ENCODE measurements around the gene PICK1. TPM values are rescaled to one million over a fixed set of nuclear protein-coding genes. Genes with fewer than 3 reads are reported as not detected.

The PICK1 gene
- total RNA-seq, 6 donors from 2014 or later: 31.6 to 189 (median 50.3) TPM

- DNase-seq: peak in 1 of 2 donors; percentile 63
- Histone ChIP-seq H3K27ac (no peak overlapping the region), H3K36me3 (no peaks in the 10 kb centered on the region), H3K9me3 (no peaks in the 10 kb centered on the region), H3K4me1 (peaks cover 20 to 26% (median 22%) of the 10 kb centered on the region in 4 donors), H3K4me3 (no peak overlapping the region), H3K27me3 (no peaks in the 10 kb centered on the region)
- 91 to 92% methylated on average over 12 of the region's 12 CpGs for WGBS, 2 donors
- TF ChIP-seq POLR2A (IDR thresholded peaks at IDR 0.05) (no peak), CTCF (IDR thresholded peaks at IDR 0.05) (no peak), EP300 (IDR thresholded peaks at IDR 0.05) (no peak), POLR2AphosphoS5 (IDR thresholded peaks at IDR 0.05) (no peak)
- ATAC-seq (ENCODE audit: low FRiP score in 2 of 2): no peak
Measured at GRCh38 chr22:38031491-38031890, 25.7 kb upstream of the PICK1 start.

GRCh38 chr22:38032681-38033521, 24.3 kb upstream of the PICK1 start:
- Histone ChIP-seq H3K4me3 (no peak overlapping the region), H3K36me3 (no peaks in the 10 kb centered on the region), H3K4me1 (peaks cover 20 to 26% (median 22%) of the 10 kb centered on the region in 4 donors), H3K27me3 (no peaks in the 10 kb centered on the region), H3K9me3 (no peaks in the 10 kb centered on the region), H3K27ac (peak overlapping the region in 3 of 4 donors; percentile 77 to 82 (median 79))
- DNase-seq (no peak), ATAC-seq (ENCODE audit: low FRiP score in 2 of 2) (no peak)
- WGBS, 2 donors: 82 to 84% methylated on average over 13 to 18 of the region's 19 CpGs
- no peak for TF ChIP-seq CTCF (IDR thresholded peaks at IDR 0.05)
- no peak for TF ChIP-seq POLR2AphosphoS5 (IDR thresholded peaks at IDR 0.05)
- no peak for TF ChIP-seq EP300 (IDR thresholded peaks at IDR 0.05)
- TF ChIP-seq POLR2A (IDR thresholded peaks at IDR 0.05): no peak

GRCh38 chr22:38033522-38034277, 23.5 kb upstream of the PICK1 start:
- TF ChIP-seq CTCF (IDR thresholded peaks at IDR 0.05) (no peak), POLR2A (IDR thresholded peaks at IDR 0.05) (no peak), POLR2AphosphoS5 (IDR thresholded peaks at IDR 0.05) (peak in 1 of 2 donors; percentile 8), EP300 (IDR thresholded peaks at IDR 0.05) (no peak)
- peak in 1 of 2 donors; percentile 74 for DNase-seq
- peak overlapping the region; percentile 41 to 82 (median 78) for H3K27ac ChIP-seq
- WGBS, 2 donors: 65 to 74% methylated on average over 13 to 25 of the region's 27 CpGs
- H3K4me1 ChIP-seq: peaks cover 20 to 23% (median 22%) of the 10 kb centered on the region in 4 donors
- no peak overlapping the region for H3K4me3 ChIP-seq
- peak in 1 of 2 donors; percentile 5 for ATAC-seq (ENCODE audit: low FRiP score in 2 of 2)
- H3K36me3 ChIP-seq: no peaks in the 10 kb centered on the region
- H3K27me3 ChIP-seq: no peaks in the 10 kb centered on the region
- no peaks in the 10 kb centered on the region for H3K9me3 ChIP-seq

- peak; percentile 69 to 75 for DNase-seq
- Histone ChIP-seq H3K36me3 (no peaks in the 10 kb centered on the region), H3K4me1 (peaks cover 20 to 23% (median 21%) of the 10 kb centered on the region in 4 donors), H3K27me3 (no peaks in the 10 kb centered on the region), H3K9me3 (no peaks in the 10 kb centered on the region), H3K4me3 (no peak overlapping the region), H3K27ac (peak overlapping the region; percentile 41 to 82 (median 78))
- TF ChIP-seq POLR2AphosphoS5 (IDR thresholded peaks at IDR 0.05): peak in 1 of 2 donors; percentile 23
- no peak for TF ChIP-seq EP300 (IDR thresholded peaks at IDR 0.05)
- no peak for TF ChIP-seq CTCF (IDR thresholded peaks at IDR 0.05)
- no peak for TF ChIP-seq POLR2A (IDR thresholded peaks at IDR 0.05)
- peak; percentile 53 to 76 for ATAC-seq (ENCODE audit: low FRiP score in 2 of 2)
- 39 to 44% methylated on average over 14 to 15 of the region's 15 CpGs for WGBS, 2 donors
Measured at GRCh38 chr22:38034278-38034882, 22.8 kb upstream of the PICK1 start.
